ENCODE data around the gene GNB2. TPM values are rescaled to one million over a fixed set of nuclear protein-coding genes. Genes with fewer than 3 reads are reported as not detected.
A peak's percentile ranks its signal among the peaks of the same experiment; 100 is the strongest.

GNB2 gene
- polyA plus RNA-seq (2011; rRNA removed) (50.8 and 67.2 TPM in 2 replicates), polyA plus RNA-seq (2017; fragmentation: RNase III; extraction: RNeasy Plus Mini Kit Qiagen cat#74134 plus additional on column Dnase treatment) (156 to 169 TPM (median 163 TPM) in 3 replicates), polyA minus RNA-seq (2011; rRNA and poly(A)+ RNA removed) (66.3 and 103 TPM in 2 replicates)
- 209 and 297 TPM in 2 replicates for polyA plus RNA-seq (2012; cell fraction: cytosol; rRNA removed)
- polyA plus RNA-seq (2012; cell fraction: nucleus; rRNA removed), result 258 and 281 TPM in 2 replicates

DNA sequence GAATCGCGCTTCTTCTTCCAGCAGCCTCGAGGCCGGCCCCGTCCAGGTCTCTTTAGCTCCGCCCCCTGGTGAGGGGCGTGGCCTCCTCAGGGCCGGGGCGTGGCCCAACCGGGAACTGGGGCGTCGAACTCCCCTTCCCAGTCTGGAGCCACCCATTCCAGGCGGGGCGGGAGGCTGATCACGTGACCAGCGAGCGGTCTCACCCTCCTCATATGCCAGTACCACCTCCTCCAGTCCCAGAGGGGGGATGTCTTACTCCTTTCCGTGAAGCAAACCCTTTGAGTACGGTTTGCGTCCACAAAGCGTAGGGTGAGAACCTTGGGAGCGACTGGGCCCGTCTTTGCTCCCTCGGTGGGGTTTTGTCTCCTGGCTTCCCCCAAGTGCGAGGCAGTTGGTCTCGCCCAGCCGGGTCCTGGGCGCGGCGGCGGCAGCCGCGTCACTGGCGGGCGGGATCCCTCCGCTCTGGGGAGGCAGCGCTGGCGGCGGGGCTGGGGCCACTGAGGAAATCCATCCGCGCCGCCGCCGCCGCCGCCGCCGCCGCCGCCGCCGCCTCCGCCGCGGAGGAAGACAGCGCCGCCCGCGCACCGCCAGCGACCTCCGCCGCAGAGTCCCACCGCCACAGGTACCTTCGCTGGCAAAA is at the start of gene GNB2:
Gene GNB2, plus strand, starts transcription at position 439 of the 640 bp plus-strand sequence. CDS start 2,526 bp downstream, outside the sequence.
- Histone ChIP-seq H3K4me1 (peaks cover 9% of the 10 kb centered on the region), H3K9me3 (no peaks in the 10 kb centered on the region), H3K27ac (peak within 1 kb of the TSS; percentile 87 to 99), H3K4me2 (peak within 1 kb of the TSS; percentile 93), H3K4me3 (peak within 1 kb of the TSS; percentile 77)
- 0% methylated on average over 8 of the region's 65 CpGs for WGBS (ENCODE audit: missing lambda C conversion rate)
- ChIA-PET CTCF (interaction anchor here (0.6 to 1.0 kb wide), 8 partner anchors 13 to 109 kb away, joined by 3 to 7 read pairs (median 3); no protein-coding TSS in a partner anchor), POLR2A (interaction anchor here (0.8 to 1.3 kb wide), 9 partner anchors 9 to 245 kb away, joined by 3 to 9 read pairs (median 5); partner anchors contain the start of genes FBXO24, LRCH4, MOSPD3 and POP7)
- DNase-seq (ENCODE audit: low read depth in 1 of 2, low spot score in 1 of 2) (peak; percentile 90 to 100), ATAC-seq (peak; percentile 64 to 86), FAIRE-seq (no peak)
- TF ChIP-seq JUN (IDR thresholded peaks at IDR 0.05), result peak; percentile 65 to 94
- TF ChIP-seq NR3C1 (IDR thresholded peaks at IDR 0.05), result no peak
- no peak for TF ChIP-seq HOXB13 (CRISPR knock-in tag; IDR thresholded peaks at IDR 0.05; ENCODE audit: low read depth)
- TF ChIP-seq MYC (IDR thresholded peaks at IDR 0.05; ENCODE audit: borderline replicate concordance, low read length), result no peak
- no peak for TF ChIP-seq TP53 (CRISPR knock-in tag; IDR thresholded peaks at IDR 0.05)
- no peak for TF ChIP-seq KDM1A (IDR thresholded peaks at IDR 0.05; ENCODE audit: low read depth)
- peak; percentile 26 for TF ChIP-seq POLR2A (IDR thresholded peaks at IDR 0.05; ENCODE audit: low read length)
- TF ChIP-seq HMGXB4 (CRISPR knock-in tag; IDR thresholded peaks at IDR 0.05; ENCODE audit: borderline replicate concordance), result no peak; the same call in 1 of the 2 replicates
- TF ChIP-seq, protein P1, sequence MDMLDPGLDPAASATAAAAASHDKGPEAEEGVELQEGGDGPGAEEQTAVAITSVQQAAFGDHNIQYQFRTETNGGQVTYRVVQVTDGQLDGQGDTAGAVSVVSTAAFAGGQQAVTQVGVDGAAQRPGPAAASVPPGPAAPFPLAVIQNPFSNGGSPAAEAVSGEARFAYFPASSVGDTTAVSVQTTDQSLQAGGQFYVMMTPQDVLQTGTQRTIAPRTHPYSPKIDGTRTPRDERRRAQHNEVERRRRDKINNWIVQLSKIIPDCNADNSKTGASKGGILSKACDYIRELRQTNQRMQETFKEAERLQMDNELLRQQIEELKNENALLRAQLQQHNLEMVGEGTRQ (IDR thresholded peaks at IDR 0.05), result peak; percentile 98
- TF ChIP-seq POLR2AphosphoS2 (conservative IDR thresholded peaks at IDR 0.05; ENCODE audit: low read length), result no peak
- TF ChIP-seq, protein P2, sequence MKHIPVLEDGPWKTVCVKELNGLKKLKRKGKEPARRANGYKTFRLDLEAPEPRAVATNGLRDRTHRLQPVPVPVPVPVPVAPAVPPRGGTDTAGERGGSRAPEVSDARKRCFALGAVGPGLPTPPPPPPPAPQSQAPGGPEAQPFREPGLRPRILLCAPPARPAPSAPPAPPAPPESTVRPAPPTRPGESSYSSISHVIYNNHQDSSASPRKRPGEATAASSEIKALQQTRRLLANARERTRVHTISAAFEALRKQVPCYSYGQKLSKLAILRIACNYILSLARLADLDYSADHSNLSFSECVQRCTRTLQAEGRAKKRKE (CRISPR knock-in tag; IDR thresholded peaks at IDR 0.05; ENCODE audit: low read depth), result no peak
- TF ChIP-seq FOXS1 (CRISPR knock-in tag; IDR thresholded peaks at IDR 0.05), result 0 out of 2 replicates have a peak, but pooled peaks have one; percentile 34
- no peak for TF ChIP-seq MAFK (IDR thresholded peaks at IDR 0.05; ENCODE audit: partially characterized antibody)
- TF ChIP-seq E2F6 (IDR thresholded peaks at IDR 0.05; ENCODE audit: borderline replicate concordance, low read depth), result peak; percentile 45; the same call in 1 of the 2 replicates
- TF ChIP-seq GATA3 (IDR thresholded peaks at IDR 0.05; ENCODE audit: borderline replicate concordance), result peak; percentile 80
- peak; percentile 64; the same call in 1 of the 3 replicates for TF ChIP-seq BCL3 (IDR thresholded peaks at IDR 0.05)
- no peak for TF ChIP-seq KDM5A (IDR thresholded peaks at IDR 0.05)
- TF ChIP-seq EP300 (IDR thresholded peaks at IDR 0.05), result peak in 1 of 2 experiments; percentile 19; a peak in 1 of 5 replicates
- TF ChIP-seq JUNB (IDR thresholded peaks at IDR 0.05), result no peak
- no peak for TF ChIP-seq ZSCAN20 (CRISPR knock-in tag; IDR thresholded peaks at IDR 0.05)
- no peak for TF ChIP-seq CBX8 (IDR thresholded peaks at IDR 0.05)
- TF ChIP-seq MAX (IDR thresholded peaks at IDR 0.05), result peak; percentile 73
- TF ChIP-seq PBX3 (IDR thresholded peaks at IDR 0.05), result peak; percentile 94
- no peak for TF ChIP-seq CHD4 (IDR thresholded peaks at IDR 0.05; ENCODE audit: borderline replicate concordance)
- TF ChIP-seq RCOR1 (IDR thresholded peaks at IDR 0.05; ENCODE audit: low read depth, low read length), result no peak
- TF ChIP-seq NPAS2 (CRISPR knock-in tag; IDR thresholded peaks at IDR 0.05; ENCODE audit: borderline replicate concordance), result no peak
- TF ChIP-seq RFX5 (IDR thresholded peaks at IDR 0.05), result no peak; the same call in 1 of the 2 replicates
- peak; percentile 73 for TF ChIP-seq CHD2 (IDR thresholded peaks at IDR 0.05; ENCODE audit: low read length, partially characterized antibody)
- no peak for TF ChIP-seq EHMT2 (IDR thresholded peaks at IDR 0.05; ENCODE audit: low read depth)
- no peak for TF ChIP-seq SMC3 (IDR thresholded peaks at IDR 0.05)
- no peak for TF ChIP-seq ZFP36 (IDR thresholded peaks at IDR 0.05; ENCODE audit: borderline replicate concordance, partially characterized antibody)
- no peak for TF ChIP-seq SREBF2 (IDR thresholded peaks at IDR 0.05)
- TF ChIP-seq HOXB5 (CRISPR knock-in tag; IDR thresholded peaks at IDR 0.05), result peak; percentile 22
- TF ChIP-seq MAZ (IDR thresholded peaks at IDR 0.05; ENCODE audit: borderline replicate concordance, low read depth, low read length), result no peak
- no peak for TF ChIP-seq CEBPB (IDR thresholded peaks at IDR 0.05)
